Left colon (tissue), 2 donors: ENCODE measurements around the gene STAP2. TPM values are rescaled to one million over a fixed set of nuclear protein-coding genes. Genes with fewer than 3 reads are reported as not detected.
"Not testable (repeated sequence)": the region's sequence is repeated elsewhere in the genome, so short reads cannot be mapped to it uniquely, and the experiment has no call there.

Source experiments
- ATAC-seq: fragments of 200-7000 bp; cut with Tn5 transposase; one replicate; pipeline ENCODE4 v1.9.1; 2020; ENCODE audit warnings: mild to moderate bottlenecking, moderate library complexity
- DNase-seq, 2 donors: peaks; one replicate each; pipeline ENCODE4 v3.0.0-alpha.2; 2020
- intact Hi-C, 2 donors: fragments of 100-400 bp; cut with DNase I in 1 of 2; cut with micrococcal nuclease in 1 of 2; formaldehyde crosslinking; loops; one replicate each; pipeline versions ENCODE4 v1.11.2 to v1.14.0; 2022; cut with DNase I, micrococcal nuclease
- total RNA-seq, 2 donors: library from RNA; stranded (reverse); fragmentation: NEBNext Ultra II Directional; extraction: Animal tissue kit (Norgen Biotek cat#: 25700); gene quantifications; one replicate each; pipeline ENCODE4 v1.2.1, GENCODE V29; 2021
- donor health status: DM: no; HTN: no; CAD: no.
- donor health status: DM: yes; HTN: yes; CAD: no.

STAP2 gene
- total RNA-seq, 2 donors from 2014 or later = 222 to 249 TPM

GRCh38 chr19:4288091-4288777, 50.4 kb downstream of the STAP2 start:
- ATAC-seq (no peak), DNase-seq (no peak)
- intact Hi-C loops = no loop called here

- intact Hi-C loops, DNase-seq, ATAC-seq: not testable (repeated sequence)
Measured at GRCh38 chr19:4286141-4286540, 52.5 kb downstream of the STAP2 start.

- ATAC-seq = peak; percentile 30
- intact Hi-C loops = no loop called here
Measured at GRCh38 chr19:4284974-4285373, 53.7 kb downstream of the STAP2 start.

GRCh38 chr19:4284176-4284958, 54.3 kb downstream of the STAP2 start:
- ATAC-seq (peak; percentile 95), DNase-seq (peak; percentile 88 to 93)
- intact Hi-C loops = no loop called here

More at GRCh38 chr19:4284974-4285373, 53.7 kb downstream of the STAP2 start:
- no peak for DNase-seq

GRCh38 chr19:4279530-4280422, 58.9 kb downstream of the STAP2 start:
- intact Hi-C loops = no loop called here
- DNase-seq (no peak), ATAC-seq (no peak)

GRCh38 chr19:4279267-4279529, 59.4 kb downstream of the STAP2 start:
- ATAC-seq (no peak), DNase-seq (no peak)
- intact Hi-C loops = no loop called here

GRCh38 chr19:4278419-4279266, 60.0 kb downstream of the STAP2 start, which contains the start of gene SHD:
Gene SHD, plus strand, starts transcription at chr19:4279266. Its CDS starts 798 bp downstream, at chr19:4280064.
- DNase-seq = no peak
- no peak for ATAC-seq
- intact Hi-C loops = no loop called here

- no peak for ATAC-seq
- intact Hi-C loops = no loop called here
- DNase-seq = no peak
Measured at GRCh38 chr19:4278010-4278409, 60.6 kb downstream of the STAP2 start.

GRCh38 chr19:4277191-4277696, 61.4 kb downstream of the STAP2 start:
- no peak for ATAC-seq
- DNase-seq = no peak

GRCh38 chr19:4274321-4274686, 64.3 kb downstream of the STAP2 start:
- ATAC-seq, DNase-seq, intact Hi-C loops: not testable (repeated sequence)

More at GRCh38 chr19:4277191-4277696, 61.4 kb downstream of the STAP2 start:
- intact Hi-C loops = no loop called here

Other genes starting within 250 kb of the STAP2 start
- 100 to 1,000 TPM; 208 to 229 TPM for gene MAP2K2, start 214.7 kb downstream of the STAP2 start, total RNA-seq
- gene CREB3L3, start 185.2 kb downstream of the STAP2 start, total RNA-seq = 1 to 10 TPM; 6.7 to 7.0 TPM
- gene SIRT6, start 156.3 kb downstream of the STAP2 start, total RNA-seq = 100 to 1,000 TPM in 1 of 2 donors, 10 to 100 TPM in 1; 96.1 to 149 TPM
- 1 to 10 TPM; 1.0 to 1.1 TPM for gene ANKRD24, start 156.1 kb downstream of the STAP2 start, total RNA-seq
- gene EBI3, start 109.3 kb downstream of the STAP2 start, total RNA-seq = 1 to 10 TPM in 1 of 2 donors, under 1 TPM in 1; 0.40 to 2.6 TPM
- 10 to 100 TPM; 17.8 to 18.1 TPM for gene YJU2, start 91.7 kb downstream of the STAP2 start, total RNA-seq
- 10 to 100 TPM; 23.6 to 25.0 TPM for gene SHD, start 59.6 kb downstream of the STAP2 start, total RNA-seq
- gene TMIGD2, start 36.4 kb downstream of the STAP2 start, total RNA-seq = 1 to 10 TPM in 1 of 2 donors, under 1 TPM in 1; 0.85 to 2.1 TPM
- gene FSD1, start 34.2 kb downstream of the STAP2 start, total RNA-seq = 1 to 10 TPM in 1 of 2 donors, under 1 TPM in 1; 0.95 to 1.1 TPM
- gene MPND, start 4.7 kb upstream of the STAP2 start, total RNA-seq = 10 to 100 TPM; 77.3 to 84.6 TPM
- gene SH3GL1, start 61.7 kb upstream of the STAP2 start, total RNA-seq = 10 to 100 TPM; 42.3 to 44.4 TPM
- 10 to 100 TPM in 1 of 2 donors, 1 to 10 TPM in 1; 10.0 to 15.5 TPM for gene CHAF1A, start 63.8 kb upstream of the STAP2 start, total RNA-seq
- 100 to 1,000 TPM in 1 of 2 donors, 10 to 100 TPM in 1; 90.4 to 104 TPM for gene UBXN6, start 119.0 kb upstream of the STAP2 start, total RNA-seq
- gene HDGFL2, start 133.5 kb upstream of the STAP2 start, total RNA-seq = 10 to 100 TPM; 29.9 to 39.3 TPM
- 10 to 100 TPM in 1 of 2 donors, under 1 TPM in 1; 0.24 to 12.0 TPM for gene PLIN4, start 179.7 kb upstream of the STAP2 start, total RNA-seq
- 1 to 10 TPM; 1.9 to 2.2 TPM for gene PLIN5, start 196.4 kb upstream of the STAP2 start, total RNA-seq
- 10 to 100 TPM; 11.6 to 31.8 TPM for gene LRG1, start 201.2 kb upstream of the STAP2 start, total RNA-seq
- gene SEMA6B, start 220.9 kb upstream of the STAP2 start, total RNA-seq = 1 to 10 TPM; 2.6 to 2.8 TPM